Superior temporal gyrus (tissue), 1 donor: ENCODE results near the gene UMPS.
"Not testable (repeated sequence)": the region's sequence is repeated elsewhere in the genome, so short reads cannot be mapped to it uniquely, and the experiment has no call there.

Experiments
- DNase-seq: peaks from one replicate; pipeline ENCODE4 v3.0.0-alpha.2; 2016; ENCODE audit errors: extremely low spot score

UMPS gene

DNA sequence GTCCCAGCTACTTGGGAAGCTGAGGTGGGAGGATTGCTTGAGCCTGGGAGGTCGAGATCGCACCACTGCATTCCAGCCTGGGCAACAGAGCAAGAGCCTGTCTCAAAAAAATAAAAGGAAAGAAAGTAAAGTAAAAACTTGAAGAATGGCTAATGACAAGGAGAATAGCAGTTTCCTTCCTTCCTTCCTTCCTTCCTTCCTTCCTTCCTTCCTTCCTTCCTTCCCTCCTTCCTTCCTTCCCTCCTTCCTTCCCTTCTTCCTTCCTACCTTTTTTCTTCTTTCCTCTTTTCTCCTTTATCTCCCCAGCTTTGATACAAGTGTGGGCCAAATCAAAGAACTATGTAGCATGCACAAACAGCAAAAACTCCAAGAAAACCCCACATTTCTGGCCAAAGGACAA lies 23.0 kb upstream of the UMPS start:
- not testable (repeated sequence) for DNase-seq

DNA sequence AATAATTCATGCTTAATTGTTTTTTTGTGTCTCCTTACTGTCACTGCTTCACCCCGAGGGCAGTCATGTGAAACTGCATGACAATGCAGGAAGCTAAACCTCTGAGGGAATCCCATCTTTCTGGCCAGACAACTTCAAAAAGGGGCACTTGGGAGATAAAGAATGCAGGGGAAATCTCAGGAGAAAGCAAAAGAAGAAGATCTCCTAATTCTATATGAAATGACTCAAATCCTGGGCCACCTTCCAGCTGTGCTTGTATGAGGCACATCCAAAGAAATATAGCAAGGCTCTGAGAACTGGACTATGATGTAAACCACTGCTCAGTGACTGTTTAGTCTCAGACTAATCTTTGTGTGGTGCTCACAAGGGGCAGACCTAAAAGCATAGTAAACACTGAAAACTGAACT lies 22.6 kb upstream of the UMPS start:
- DNase-seq: no peak

DNA sequence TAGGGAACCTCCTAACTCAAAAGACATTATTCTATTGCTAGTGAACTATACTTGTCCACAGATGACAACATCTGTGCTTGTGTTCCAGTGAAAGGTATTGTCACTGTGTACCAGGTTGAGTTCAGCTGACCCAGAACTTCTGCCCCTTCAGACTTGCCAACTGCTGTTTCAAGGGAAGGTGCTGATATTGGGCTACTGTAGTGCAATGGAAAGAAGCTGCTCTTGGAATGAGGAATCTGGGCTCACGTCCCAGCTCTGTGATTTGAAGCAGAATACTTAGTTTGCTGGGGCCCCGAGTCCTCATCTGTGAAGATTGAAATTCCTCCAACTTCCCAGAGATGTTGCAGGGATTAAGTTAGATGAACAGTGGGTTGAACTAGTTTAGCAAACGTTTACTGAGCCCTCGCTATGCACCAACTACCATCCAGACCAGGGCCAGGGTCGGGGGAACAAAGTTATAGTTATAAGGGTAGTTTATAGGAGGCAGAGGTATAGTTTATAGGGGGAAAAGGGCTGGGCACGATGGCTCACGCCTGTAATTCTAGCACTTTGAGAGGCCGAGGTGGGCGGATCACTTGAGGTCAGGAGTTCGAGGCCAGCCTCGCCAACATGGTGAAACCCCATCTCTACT lies 15.9 kb upstream of the UMPS start:
- DNase-seq: no peak

DNA sequence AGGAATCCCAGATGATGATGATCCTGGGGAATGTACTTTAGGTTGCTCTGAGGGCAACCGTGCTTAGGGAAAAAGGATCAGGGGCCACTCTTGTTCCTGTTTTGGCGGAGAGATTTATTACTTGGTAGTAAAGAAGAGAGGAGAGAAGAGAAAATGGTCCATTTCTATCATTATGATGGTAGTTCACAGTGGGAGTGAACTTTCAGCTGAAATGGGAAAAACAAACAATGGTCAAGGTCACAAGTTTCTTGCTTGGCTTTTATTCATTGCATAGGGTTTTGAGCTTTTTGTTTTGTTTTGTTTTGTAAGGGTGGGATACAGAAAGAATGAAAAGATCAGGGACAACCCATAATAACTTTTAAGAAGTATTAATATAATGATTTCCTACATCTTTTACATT lies 7.7 kb upstream of the UMPS start:
- DNase-seq: no peak

DNA sequence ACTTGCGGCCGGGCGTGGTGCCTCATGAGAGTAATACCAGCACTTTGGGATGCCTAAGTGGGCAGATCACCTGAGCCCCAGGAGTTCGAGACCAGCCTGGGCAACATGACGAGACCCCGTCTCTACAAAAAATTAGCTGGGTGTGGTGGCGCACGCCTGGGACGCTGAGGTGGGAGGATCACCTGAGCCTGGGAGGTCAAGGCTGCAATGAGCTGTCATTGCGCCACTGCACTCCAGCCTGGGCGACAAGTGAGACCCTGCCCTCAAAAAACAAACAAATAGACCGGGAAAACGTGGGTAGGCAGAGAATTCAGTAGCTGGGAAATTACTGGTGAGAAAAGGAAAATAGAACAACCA lies 667 bp downstream of the UMPS start:
- no peak for DNase-seq

DNA sequence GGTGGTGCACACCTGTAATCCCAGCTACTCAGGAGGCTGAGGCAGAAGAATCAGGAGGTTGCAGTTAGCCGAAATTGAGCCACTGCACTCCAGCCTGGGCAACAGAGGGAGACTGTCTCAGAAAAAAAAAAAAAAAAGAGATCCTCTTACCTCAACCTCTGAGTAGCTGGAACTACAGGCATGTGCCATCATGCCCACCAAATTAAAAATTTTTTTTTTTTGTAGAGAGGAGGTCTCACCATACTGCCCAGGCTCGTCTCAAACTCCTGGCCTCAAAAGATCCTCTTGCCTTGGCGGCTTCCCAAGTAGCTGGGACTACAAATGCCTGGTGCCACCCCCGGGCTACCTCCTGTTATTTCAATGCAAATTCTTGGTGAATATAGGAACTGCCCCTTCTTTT lies 1.5 kb downstream of the UMPS start:
- no peak for DNase-seq

DNA sequence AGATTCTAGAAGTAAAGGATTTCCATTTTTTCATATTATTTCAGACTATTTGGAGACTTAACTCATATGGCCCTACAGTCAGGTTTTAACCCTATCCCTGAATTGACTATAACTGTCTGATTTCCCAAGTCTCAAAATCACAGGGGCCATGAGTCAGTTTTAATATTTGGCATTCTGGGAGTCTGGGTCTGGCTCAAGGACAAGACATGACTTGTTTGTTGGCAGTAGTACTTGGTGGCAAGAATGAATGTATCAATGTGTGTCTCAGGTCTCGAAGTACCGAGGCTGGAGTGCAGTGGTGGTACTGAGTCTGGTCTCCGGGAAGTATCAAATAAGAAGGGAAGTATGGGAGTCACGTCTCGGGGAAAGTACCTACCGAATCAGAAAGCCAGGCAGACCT lies 10.8 kb downstream of the UMPS start:
- DNase-seq: no peak

DNA sequence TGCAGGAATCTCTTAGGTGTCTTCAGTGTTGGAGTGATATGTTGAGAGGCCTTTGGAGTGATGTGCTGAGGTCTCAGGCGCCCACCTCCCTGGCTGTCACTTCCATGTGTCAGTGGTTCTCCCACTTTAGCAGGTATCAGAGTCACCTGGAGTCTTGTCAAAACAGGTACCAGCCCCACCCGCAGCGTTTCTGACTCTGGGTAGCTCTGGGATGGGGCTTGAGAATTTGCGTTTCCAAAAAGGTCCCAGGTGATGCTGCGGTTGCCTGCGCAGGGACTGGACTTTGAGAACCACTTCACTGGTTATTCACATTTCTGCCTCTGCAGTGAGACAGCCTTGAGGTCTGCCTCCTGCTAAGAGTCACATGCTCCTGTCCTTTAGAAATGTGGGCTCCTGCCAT lies 15.5 kb downstream of the UMPS start:
- no peak for DNase-seq

DNA sequence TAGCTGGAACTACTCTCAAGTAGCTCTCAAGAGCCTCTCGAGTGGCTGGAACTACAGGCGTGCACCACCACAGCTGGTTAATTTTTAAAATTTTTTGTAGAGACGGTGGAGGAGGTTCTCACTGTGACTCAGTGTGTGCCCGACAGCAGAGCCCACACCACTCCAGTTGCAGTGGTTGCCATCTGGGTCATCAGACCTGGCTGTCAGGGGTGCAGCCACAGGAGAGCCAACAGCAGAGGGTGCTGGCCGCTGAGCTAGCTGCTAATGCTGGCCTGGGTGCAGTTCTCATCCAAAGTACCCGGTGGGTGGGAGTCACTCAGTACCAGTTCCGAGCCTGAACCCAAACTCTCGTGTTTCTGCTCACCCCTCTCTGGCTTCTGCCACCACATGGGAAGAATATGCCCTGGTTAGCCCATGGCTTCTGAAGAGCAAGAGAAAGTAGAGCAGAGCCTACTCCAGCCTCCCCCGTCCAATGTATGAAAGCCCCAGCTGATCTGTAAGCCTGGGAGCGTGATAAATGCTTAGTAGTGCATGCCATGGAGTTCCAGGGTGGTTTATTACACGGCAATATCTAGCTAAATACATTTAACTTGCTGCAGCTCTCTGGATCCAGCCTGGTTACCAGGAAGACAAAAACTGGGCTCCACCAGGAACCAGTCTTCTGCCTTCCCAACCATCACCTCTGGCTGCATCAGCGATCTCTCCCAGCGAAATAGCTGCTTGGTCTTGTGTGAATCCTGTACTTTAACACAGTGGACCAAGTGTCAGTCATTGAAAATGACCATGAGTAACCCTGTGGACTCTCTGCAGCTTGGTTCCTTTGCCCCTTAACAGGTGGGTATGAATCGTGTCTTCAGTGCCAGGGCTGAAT lies 17.1 kb downstream of the UMPS start:
- DNase-seq: no peak

DNA sequence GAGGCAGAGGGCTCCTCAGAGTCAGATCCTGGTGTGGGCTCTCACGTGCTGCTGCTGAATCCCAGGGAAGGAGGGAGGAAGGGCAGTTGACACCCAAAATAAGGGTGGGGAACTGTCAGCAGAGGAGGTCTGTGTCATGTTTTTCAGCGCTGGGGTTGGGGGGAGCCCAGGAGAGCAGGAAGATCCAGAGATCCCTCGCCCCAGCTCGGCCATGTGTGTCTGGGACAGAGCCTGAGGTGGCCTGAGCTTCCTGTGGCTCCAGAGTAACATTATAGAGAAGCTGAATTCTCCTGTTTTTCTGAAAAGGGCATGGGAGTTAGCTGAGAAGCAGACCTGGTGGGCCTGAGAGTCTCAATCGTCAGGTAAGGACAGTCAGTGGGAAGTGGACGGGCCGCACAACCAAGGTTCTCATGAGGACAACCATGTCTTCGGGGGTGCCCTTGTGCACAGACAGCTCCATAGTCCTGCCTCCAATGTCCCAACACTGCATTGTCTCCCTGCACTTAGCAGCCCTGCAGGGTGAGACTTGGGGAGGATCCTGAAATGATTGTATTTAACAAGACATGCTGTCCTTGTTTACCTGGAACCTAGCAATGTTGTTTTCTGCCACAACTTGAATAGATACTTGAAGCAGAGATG lies 18.4 kb downstream of the UMPS start:
- no peak for DNase-seq

DNA sequence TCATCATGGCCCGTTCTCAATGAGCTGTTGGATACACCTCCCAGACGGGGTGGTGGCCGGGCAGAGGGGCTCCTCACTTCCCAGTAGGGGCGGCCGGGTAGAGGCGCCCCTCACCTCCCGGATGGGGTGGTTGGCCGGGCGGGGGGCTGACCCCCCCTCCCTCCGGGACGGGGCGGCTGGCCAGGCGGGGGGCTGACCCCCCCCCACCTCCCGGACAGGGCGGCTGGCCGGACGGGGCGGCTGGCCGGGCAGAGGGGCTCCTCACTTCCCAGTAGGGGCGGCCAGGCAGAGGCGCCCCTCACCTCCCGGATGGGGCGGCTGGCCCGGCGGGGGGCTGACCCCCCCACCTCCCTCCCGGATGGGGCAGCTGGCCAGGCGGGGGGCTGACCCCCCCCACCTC lies 19.6 kb downstream of the UMPS start:
- DNase-seq: not testable (repeated sequence)

DNA sequence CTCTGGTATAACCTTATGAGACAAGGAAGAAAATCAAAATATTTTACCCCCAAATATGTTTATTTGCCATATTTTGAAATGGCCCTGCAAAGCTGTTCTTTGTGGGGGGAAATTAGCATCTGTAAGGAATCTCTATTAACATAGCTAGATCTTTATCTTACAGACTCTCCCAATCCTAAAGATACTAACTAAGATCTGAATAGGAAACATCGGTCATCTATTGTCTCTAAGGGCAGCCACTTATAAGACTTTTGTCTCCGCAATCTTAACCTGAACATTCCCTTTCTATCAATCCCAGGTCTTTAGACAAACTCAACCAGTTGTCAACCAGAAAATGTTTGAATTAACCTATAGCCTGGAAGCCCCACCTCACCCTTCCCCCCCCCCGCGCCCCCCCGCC lies 21.2 kb downstream of the UMPS start:
- DNase-seq: no peak

DNA sequence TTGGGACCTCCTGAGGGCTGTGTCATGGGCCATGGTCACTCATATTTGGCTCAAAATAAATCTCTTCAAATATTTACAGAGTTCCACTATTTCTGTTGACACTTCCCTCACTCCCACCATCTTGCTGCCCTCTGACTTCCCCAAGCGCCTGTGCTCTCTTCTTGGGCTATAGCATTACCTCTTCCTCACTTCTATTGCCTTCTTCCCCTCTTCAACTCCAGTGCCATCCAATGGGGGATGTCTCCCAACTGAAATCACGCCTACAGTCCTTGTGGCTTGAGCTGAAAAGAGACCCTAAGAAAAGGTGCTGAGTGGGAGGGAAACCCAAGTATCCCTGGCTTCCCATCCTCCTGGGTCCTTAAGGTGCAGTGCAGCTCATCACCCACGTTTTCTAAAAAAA lies 21.8 kb downstream of the UMPS start:
- no peak for DNase-seq

DNA sequence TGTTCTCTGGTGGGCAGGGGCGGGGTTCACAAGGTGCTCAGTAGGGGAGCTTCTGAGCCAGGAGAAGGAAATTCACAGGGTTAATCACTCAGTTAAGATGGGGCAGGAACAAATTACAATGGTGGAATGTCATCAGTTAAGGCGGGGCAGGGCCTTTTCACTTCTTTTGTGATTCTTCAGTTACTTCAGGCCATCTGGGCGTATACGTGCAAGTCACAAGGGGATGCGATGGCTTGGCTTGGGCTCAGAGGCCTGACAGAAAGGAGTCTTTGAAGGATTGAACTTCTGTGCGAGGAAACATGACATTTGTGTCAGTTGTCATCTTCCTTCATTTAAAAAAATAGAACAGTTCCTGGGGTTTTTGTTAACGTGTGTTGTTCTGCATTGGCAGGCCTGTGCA lies 27.7 kb downstream of the UMPS start:
- not testable (repeated sequence) for DNase-seq

DNA sequence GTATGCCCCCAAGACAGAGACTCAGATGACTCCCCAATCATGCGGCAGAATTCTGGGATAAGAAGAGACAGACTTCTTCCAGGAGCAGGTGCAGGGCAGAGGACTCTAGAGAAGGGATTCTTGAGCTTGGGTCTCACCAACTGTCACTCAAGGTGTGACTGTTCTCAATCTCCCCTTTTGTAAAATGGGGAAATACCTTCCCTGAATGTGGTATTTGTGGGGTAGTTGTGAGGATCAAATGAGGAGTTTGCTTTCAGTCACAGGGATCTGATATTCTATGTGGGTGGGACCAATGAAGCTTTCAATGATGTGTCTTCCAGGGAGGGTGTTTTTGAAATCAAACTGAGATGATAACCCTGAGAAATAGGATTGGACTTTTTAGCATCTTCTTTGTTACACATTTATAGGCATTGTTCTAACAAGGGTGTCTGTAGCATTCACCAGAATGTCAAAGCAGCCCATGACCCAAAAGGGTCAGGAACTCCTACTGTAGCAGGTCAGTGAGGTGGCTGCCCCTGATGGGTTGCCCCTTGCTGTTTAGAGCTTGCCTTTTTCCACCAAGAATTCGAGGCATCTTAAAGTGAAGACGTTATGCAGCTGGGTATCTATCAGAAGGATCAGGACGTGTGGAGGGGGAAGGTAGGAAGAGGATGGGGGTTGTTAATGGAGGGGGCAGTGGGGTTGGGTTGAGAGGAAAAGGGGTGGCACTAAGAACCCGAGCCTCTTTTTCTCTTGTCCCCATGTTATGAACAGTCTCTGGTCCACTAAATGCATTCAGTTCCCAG lies 28.8 kb downstream of the UMPS start:
- no peak for DNase-seq

DNA sequence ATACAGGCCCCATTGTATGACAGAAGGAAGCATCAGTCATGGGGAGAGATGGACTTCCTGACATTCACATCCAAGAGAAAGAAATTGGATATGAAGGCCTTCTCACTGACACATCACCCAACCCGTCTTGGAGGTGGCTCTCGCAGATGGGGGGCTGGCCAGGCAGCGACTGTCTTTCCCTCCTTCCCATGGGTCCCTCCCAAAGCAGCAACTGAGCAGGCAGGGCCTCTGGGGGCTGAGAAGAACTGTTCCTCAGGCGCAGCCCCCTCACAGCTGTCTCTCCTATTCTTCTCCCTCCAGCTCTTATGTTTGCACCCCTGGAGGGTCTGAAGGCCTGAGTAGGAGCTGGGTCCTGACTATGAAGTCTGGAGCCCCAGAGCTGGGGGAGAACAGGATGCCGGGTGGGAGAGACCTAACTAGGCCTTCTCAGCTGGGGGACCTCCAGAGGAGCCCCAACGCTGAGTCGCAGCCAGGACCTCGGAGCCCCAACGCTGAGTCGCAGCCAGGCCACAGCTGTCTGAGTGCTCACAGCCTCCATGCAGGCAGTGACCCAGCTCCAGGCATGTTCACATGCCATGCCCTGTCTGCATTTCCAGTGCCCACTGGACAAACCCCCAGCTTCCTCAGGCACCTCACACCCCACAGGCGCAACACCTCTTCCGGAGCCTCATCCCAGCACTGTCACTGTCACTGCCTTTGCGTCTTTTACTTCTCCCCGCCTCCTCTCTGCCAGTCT lies 29.6 kb downstream of the UMPS start:
- DNase-seq: no peak

DNA sequence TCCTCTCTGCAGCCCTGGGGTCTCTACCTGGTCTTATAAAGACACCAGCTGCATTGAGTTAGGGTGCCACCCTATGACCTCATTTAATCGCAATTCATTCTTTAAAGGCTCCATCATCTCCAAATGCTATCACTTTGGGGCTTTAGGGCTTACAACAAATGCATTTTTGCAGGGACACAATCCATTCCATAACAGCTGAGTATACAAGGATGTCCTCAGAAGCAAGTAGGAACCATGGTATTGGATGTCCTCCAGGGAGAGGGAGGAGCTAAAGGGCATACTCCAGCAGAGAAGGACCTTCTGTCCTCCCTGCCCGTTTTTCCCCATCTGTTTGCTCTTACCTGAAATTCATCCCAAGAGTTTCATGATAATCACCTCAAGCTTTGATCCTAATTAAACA lies 30.3 kb downstream of the UMPS start:
- no peak for DNase-seq

DNA sequence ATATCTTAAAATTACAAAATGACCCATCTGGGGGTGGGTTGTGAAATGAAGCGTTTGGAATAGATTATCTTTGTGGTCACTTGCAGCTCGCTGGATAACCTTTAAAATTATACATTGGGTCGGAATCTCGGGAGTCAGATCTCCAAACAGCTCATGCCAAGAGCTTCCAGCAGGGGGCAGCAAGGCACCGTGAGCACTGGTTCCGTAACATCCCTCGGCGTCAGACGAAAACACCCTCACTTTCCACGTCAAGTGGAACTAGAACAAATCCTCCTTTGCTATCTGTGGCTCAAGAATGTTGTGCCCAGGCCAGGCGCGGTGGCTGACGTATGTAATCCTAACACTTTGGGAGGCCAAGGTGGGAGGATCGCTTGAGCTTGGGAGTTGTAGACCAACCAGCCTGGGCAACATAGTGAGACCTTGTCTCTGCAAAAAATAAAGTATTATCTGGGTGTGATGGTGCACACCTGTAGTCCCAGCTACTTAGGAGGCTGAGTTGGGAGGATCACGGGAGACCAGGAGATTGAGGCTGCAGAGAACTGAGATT lies 31.1 kb downstream of the UMPS start:
- DNase-seq: peak; percentile 96

DNA sequence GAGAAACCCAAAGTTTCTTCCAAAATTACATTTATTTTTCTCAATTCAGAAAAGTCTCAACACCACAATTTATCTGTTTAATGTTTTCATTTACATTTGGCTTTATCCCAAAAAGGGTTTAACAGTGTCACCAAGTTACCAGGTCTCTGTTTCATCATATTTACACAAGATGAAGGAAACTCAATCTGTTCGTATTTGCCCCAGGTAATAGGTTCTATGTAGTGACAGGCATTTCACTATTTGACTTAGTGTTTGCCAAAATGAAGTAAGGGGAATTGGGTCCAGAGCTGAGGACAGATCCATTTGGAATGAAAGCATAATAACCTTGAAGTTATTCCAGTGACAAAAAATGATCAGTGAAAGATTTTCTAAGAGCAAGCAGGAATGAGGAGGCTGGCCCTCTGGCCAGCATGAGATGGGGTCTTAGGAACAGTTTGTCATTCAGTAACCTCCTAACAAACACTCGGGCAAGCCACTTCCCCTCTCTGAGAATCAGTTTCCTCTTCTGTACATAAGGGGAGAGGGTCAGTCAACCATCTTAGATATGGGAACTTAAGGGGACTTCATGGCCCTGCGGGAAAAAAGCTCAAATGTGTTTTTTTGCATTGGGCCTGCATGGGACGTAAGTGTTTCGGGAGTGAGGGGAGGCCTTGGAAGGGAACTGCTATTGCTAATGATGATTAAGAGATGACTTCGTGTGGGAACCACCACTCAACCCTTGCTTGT lies 31.8 kb downstream of the UMPS start:
- DNase-seq: no peak

DNA sequence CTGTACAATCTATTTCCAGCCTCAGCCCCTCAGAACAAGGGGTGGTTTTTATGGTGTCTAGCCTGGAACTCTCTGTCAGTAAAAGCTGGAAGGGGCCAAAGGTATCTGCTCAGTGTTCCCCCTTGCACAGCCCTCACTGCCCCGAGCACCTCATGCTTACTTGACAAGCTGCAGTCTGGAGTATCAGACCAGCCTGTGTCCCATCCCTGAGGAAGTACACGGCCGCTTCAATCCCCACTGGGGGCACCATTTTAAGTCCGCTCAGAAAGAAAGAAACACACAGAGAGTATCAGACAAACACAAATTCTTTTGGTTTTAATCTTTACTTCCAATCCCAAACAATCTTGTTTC lies 32.4 kb downstream of the UMPS start:
- no peak for DNase-seq

DNA sequence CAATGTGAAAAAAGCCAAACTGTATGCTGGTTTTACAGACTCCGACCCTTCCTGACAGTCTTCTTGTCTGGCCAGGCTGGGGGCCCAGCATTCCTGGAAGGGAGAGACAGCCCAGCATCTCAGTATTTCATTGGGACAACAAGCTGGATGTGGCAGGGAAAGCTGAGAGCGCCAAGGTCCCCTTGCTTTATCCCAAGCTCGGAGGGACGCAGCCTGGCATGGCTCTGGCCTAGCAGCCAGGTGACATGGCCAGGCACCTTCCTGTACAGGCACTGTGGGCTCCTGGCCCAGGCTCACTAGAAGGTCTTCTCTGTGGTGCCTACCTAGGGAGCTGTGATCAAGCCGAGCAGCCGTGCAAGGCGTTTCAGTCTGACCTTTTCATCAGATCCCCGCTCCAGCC lies 33.0 kb downstream of the UMPS start:
- no peak for DNase-seq
